Activated CD8-positive, alpha-beta memory T cell treated with anti-CD3 and anti-CD28 coated beads for 1 hour (primary cell): ENCODE results near the gene ZC2HC1C.
"Not testable (repeated sequence)": the region's sequence is repeated elsewhere in the genome, so short reads cannot be mapped to it uniquely, and the experiment has no call there.

Source experiments
- DNase-seq, 2 donors: peaks; one replicate each; pipeline ENCODE4 v3.0.0-alpha.2; 2020; ENCODE audit warnings: low read depth in 1 of 2; ENCODE audit errors: extremely low read depth in 1 of 2

The ZC2HC1C gene

DNA sequence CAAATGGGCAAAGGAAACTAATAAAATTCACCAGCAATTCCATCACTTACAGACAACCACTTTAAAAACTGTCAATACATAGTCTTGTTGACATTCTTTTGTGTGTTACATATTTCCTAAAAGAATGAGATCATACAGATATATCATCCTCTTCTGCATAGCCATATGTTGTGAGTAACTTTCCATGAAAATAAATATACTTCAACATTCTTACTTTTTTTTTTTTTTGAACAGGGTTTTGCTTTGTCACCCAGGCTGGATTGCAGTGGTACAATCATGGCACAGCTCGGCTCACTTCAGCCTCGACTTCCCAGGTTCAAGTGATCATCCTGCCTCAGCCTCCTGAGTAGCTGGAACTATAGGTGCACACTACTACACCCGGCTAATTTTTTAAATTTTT lies 20.9 kb downstream of the ZC2HC1C start:
- DNase-seq = no peak

DNA sequence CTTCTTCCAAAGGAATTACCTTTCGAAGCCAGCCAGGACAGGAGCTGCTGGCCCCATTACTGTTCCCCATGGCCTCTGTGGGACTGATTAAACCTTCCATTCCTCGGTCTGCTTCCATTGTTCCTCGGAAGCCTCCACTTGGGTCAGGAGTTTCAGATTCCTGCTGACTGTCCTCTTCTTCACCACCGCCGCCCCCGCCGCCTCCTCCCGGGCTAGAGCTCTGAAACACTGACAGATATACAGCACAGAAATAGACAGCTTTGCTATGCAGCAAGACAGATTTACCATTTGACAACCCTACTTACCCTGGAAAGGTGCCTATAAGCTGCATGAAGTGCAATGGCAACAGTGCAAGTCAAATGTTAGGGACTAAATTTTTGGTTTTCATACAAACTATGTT lies 21.8 kb downstream of the ZC2HC1C start:
- no peak for DNase-seq

DNA sequence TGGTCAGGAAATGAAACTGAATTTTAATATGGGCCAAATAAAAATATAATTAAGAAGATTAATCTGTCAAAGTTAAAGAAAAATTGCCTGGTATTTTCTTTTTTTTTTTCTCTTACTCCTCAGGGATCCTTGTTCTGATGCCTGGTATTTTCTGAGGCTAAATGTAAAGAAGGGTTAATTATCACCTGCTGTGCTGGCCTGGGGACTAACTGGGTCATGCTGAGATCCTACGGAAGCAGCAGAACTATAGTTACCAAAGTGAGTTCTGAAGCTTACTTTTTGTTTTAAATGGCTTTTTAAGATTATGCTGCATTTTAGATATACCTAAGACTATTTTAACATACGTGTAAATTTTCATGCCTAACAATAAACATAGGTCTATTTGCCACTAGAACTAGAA lies 23.3 kb downstream of the ZC2HC1C start:
- DNase-seq = no peak

DNA sequence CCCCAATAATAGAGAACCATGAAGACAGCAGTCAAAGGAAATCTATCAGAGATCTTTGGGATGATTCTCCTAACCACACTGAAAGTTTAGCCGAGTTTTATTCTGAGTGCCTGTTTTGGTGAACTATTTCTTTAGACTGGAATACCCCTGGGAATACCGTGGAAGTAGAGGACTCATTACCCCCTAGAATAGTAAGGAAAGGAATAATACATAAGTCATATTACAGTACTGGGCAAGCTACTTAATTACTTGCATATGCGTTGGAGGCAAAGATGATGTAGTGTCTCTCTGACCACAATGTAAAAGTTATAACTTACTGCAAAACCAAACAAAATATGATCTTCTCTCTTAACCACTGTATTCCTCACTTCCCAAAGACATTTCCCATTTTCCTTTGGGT lies 25.5 kb downstream of the ZC2HC1C start:
- no peak for DNase-seq

DNA sequence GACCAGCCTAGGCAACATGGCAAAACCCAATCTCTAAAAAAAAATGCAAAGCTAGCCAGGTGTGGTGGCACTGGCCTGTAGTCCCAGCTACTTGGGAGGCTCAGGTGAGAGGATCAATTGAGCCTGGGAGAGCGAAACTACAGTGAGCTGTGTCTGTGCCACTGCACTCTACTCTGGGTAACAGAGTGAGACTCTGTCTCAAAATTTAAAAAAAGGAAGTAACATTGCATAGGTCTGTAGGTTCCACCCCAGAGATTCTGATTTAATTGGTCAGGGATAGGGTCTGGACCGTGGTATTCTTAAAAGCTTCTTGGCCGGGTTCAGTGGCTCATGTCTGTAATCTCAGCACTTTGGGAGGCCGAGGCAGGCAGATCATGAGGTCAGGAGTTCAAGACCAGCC lies 26.2 kb downstream of the ZC2HC1C start:
- no peak for DNase-seq

DNA sequence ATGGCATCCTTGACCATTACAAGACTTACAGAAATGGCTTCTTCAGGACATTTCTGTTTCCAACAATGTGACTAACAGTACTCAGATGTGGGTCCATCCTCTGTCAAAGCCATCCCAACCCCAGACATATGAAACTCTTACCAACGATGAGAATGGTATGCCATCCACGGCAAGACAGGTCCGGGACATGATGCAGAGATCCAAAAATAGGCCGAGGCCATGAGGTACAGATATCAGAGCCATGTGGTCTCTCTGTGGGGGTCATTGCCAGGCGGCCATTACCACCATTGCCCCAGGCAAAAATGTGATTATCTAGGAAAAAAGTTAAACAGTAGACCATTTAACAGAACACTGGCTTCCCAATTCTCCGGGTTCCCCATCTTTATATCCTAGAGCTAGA lies 27.5 kb downstream of the ZC2HC1C start:
- DNase-seq = no peak

DNA sequence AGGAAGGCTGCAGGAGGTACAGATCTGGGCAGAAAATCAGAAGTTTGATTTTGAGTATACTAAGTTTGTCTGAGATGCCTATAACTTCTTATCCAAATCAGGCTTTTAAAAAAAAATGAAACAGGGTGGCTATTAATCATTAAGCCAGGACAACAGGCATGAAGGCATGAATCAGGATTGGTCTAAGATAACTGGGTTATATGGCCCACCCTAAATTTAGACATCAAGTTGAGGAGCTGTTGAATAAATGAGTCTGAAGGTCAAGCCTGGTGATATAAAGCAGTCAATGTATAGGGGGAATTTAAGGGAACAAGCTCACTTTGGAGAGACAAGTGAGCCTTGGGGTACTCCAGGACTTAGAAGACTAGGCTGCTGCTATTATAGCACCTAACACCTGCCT lies 28.8 kb downstream of the ZC2HC1C start:
- no peak for DNase-seq

DNA sequence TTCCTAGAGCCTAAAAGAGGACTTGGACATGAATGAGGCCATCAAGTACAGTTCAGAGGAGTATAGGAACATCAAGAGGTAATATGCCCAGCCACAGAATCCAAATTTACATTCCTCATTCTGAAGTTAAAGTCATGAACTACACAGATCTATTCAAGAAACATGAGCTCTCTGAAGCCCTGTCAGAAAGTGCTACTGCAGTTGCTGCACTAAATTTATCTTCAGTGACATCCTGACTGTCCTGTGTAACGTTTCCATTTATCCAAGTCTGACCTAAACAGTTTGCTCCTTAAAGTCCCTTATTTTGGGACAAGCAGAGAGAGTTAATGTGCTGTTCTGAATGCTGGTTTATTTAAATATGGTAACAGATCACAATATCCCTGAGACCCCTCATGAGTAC lies 29.2 kb downstream of the ZC2HC1C start:
- DNase-seq = no peak

DNA sequence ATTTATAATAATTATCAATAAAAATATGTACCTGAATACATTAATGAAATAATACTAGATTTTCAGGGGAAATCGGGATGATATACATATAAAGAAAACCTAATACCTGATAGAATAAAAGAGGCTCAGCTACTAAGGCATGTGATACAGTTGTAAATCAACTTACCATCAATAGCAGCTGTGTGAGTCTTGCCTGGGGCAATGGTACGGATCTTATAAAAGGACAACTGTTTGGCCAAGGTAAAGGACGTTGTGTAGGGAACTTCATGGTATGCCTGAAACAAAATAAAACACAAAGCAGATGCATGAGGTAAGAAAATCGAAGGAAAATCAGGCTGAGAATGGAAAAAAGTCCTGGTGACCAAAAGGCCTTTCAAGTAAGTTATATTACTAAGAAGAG lies 32.0 kb downstream of the ZC2HC1C start:
- DNase-seq = no peak

DNA sequence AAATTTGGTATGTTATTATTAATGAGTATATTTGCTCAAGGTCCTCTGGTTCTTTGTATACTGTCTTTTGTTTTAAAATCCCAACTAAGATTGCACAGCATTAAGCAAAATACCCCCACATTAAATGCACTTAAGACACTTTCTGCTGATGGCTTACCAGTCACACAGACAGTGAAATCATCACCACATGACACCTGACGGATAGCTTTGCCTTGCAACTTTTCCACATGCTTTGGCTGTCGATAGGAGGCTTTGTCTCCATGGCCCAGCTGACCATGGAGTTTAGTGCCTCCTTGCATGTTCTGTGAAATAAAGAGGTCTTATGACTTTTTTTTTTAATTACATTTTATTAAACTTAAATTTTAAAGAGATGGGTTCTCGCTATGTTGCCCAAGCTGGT lies 37.7 kb downstream of the ZC2HC1C start:
- DNase-seq = no peak

DNA sequence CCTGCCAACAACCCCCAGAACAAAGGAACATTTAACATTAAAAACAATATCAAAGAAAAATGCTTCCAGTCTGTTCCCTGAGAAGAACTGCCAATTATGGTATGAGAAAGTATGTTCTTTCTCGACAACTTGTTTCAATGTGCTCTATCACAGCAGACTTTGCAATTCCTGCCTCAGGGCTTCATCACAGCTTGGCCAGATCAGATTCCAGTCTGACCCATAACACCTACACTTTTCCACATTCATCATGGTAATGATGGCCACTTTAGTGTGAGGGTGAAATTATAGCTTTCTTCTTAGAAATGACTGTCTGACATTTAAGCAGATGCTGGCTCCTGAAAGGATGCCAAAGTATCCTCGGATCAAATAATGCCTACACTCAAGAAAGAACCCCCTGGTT lies 40.4 kb downstream of the ZC2HC1C start:
- no peak for DNase-seq

DNA sequence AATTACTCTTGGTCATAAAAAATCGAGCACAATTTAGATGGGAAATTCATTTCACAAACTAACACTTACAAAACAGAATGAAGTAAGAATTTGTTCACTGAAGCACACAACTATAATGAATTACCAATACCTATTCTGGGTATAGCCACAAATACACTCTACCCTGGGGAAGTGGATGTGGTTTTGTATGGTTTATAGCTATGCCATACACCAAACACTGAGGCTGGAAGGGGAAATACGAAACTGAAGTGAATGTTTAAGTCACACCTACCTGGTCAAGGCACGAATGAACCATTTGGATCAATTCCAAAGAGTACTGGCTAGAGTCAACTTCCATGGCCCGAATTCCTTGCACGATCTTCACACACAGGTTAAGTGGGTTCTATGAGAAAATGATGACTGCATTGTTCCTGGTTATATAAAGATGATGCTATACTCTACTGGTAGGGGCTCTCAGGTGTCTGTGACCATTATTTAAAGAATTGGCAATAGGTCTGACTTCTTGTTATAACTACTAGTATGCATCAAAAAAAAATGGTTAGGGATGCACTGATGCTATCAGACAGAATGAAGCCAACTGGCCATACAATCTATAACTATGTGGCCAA lies 44.6 kb downstream of the ZC2HC1C start:
- no peak for DNase-seq

DNA sequence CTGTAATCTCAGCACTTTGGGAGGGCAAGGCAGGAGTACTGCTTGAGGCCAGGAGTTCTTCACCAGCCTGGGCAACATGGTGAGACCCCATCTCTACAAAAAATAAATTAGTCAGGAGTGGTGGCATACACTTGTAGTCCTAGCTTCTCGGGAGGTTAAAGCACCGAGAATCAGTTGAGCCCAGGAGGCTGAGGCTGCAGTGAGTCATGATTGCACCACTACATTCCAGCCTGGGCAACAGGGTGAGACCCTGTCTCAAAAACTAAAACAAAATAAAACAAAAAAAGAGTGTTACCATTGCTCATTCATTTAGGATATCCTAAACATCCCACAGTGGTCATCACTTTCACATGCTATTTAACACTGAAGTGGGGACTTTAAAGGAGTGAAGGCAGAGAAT lies 49.6 kb downstream of the ZC2HC1C start:
- DNase-seq = no peak

DNA sequence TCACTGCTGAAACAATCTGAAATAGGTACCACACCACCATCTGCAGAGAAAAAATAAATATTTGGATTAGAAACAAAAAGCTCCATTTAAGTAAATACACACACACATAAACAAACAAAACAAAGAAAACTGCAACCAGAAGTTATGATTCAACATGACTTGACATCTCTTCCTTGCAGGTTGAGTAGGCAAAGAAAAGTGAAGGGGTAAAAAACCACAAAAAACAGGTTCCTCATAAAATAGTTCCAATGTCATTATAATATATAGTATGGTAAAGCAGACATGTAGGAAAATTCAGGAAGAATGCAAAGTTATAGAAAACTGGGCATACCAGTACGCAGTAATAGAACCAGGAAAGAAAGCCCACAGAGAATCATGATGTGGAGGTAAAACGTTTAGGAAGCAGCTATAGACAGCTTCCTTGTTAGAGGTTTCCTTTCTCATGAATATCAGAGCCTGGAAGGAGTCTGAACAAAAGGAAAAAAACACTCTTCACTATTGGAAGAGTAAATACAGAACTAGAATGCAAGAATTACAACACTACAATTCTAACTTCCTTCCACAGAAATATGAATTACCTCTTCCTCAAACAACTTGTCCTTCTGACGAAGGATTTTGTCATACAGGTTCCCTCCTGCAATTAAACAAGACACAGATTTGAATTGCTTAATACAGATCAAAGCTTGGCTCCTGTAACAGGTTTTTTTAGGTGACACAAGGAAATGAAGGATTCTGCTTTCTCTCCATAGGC lies 51.3 kb downstream of the ZC2HC1C start:
- no peak for DNase-seq

DNA sequence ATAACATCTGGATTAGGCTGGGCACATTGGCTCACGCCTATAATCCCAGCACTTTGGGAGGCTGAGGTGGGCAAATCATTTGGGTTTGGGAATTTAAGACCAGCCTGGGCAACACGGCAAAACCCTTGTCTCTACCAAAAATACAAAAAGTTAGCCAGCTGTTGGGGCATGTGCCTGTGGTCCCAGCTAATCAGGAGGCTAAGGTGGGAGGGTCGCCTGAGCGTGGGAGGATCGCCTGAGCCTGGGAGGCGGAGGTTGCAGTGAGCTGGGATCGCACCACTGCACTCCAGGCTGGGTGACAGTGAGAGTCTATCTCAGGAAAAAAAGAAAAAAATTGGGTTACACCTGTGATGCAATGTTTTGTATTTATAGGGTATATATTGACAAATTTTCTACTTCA lies 52.1 kb downstream of the ZC2HC1C start:
- DNase-seq = no peak

DNA sequence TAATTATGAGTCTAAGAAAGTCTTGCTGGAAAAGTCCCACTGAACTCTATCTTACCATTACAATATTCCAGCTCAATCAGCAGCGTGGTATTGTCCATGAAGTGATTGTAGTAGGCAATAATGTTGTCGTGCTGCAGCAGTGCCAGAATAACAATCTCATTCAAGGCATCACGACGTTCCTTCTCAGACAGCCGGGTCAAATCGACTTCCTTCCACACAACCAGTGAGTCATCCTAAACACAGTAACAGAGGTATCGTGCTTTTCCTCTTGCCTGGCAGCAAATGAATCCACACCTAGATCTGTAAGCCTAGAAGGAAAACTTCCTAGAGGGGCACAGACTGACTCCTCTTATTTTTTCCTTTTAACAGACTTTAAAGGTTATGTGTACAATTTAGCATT lies 54.5 kb downstream of the ZC2HC1C start:
- no peak for DNase-seq

DNA sequence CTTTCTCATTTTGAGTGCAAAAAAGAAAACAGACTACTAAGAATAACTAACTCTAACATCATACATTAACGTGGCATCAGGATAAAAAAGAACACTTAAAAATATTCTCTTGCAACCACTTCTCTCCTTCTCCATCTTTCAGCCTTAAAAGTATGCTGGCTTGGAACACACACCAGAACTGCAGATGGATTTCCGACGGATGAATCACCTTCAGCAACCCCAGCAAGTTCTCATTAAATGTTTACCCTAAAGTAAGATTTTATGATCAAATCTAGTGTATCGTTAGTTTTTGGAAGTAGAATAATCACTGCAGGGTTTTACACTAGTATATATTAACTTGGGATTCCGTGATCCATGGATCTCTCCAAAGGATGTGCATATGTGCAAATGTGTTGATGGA lies 56.2 kb downstream of the ZC2HC1C start:
- no peak for DNase-seq

DNA sequence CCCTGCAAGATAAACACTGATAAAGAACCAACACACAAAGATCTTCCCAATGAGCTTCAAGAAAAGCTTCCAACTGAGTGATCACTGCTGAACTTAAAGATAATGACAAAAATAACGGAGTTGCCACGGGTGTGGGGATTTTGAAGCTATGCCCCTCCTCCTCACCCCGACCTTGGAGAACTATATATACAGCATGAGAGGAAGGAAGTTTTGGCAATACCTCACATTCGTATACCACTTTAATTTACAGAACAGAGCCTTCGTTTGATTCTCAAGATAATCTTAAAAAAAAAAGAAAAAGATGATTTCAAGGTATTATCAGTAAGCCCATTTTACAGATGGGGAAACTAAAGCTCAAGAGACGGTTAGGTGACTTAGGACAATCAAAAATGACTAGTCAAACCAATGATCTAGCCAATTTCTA lies 56.7 kb downstream of the ZC2HC1C start:
- DNase-seq = no peak

DNA sequence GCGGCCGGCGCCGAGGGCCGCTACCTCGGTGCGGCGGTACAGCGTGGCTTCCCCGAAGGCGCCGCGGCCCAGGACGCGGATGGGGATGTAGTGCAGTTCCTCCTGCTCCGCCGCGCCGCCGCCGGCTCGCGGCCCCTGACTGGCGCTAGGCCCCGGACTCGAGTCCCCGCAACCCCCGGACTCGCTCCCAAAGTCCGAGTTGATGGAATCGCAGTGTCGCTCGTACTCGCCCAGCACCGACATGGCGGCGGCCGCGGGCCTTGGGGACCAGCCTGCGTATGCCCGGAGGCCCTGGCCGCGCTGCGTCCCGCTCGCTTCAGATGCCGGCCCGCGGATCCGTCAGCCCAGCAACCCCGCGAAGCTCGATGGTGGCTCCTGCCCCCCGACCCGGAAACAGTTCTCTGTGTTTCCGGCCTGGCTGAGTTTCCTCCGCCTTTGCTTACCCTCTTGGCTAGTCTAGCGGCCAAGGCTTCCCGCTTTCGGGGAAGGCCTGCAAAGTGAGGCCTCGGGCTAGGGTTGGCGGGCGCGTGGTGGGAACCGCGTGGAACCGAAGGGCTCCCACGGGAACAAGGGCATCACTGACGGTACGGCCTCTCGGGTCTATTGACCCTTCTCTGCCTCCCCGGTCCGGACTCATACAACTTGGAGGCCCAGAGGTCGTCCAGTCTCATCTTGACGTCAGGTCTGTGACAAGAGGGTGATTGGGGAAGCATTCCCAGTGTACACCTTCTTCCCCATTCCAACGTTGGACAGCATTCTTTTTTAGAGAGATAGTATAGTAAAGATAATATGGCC lies 57.4 kb downstream of the ZC2HC1C start, which contains the start of gene NEK9:
NEK9 (minus strand) TSS at position 370 of the 795 bp plus-strand sequence; CDS start at position 243, 127 bp downstream.
- peak; percentile 65 to 81 for DNase-seq

DNA sequence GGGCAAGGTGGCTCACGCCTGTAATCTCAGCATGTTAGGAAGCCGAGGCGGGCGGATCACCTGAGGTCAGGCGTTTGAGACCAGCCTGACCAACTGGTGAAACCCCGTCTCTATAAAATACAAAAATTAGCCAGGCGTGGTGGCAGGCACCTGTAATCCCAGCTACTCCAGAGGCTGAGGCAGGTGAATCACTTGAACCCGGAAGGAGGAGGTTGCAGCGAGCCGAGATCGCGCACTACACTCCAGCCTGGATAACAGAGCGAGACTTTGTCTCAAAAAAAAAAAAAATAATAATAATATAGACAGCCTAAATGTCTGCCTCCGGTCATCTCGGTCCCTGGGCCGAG lies 58.0 kb downstream of the ZC2HC1C start:
- DNase-seq = not testable (repeated sequence)

DNA sequence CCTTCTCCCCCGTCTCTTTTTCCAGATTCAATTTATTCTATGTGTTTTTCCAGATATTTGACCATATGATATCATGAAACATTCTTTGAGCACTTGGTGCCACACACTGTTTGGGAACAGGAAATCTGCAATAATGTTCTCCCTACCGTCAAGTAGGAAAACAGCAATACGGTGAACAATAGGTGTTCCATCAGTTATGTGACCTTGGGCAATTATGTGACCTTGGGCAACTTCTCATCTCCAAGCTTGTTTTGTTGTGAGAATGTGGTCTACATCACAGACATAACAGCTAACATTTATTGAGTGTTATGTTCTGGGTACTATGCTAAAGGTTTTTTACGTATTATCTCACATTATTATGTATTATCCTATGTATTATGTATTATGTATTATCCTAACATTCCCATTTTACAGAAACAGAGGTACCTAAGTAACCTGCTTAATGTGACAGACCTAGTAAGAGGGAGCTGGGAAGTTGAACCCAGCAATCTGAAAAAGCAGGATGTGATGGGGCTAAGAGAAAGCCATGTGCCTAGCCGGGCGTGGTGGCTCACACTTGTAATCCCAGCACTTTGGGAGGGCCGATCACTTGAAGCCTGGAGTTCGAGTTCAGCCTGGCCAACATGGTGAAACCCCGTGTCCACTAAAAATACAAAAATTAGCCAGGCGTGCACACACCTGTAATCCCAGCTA lies 58.6 kb downstream of the ZC2HC1C start:
- no peak for DNase-seq
